Body of pancreas (tissue), 4 donors: ENCODE data around the gene MLKL. TPM values are rescaled to one million over a fixed set of nuclear protein-coding genes. Genes with fewer than 3 reads are reported as not detected.
A peak's percentile ranks its signal among the peaks of the same experiment; 100 is the strongest.

Experiments used
- ATAC-seq: fragments of 150-250 bp; one replicate; pipeline ENCODE4 v1.9.1; 2016
- DNase-seq, 4 donors: peaks; one replicate each; pipeline ENCODE4 v3.0.0-alpha.2; 2019
- H3K27ac ChIP-seq, 4 donors: fragments of 200-600 bp; sonication (generic); 1 replicate in 3 of 4; 2 replicates in 1 of 4; pipeline versions ENCODE4 v1.5.1 to v1.6.1; 2016 to 2019; ENCODE audit warnings: mild to moderate bottlenecking in 1 of 4, mixed read lengths in 1 of 4, moderate library complexity in 1 of 4
- H3K27me3 ChIP-seq, 2 donors: fragments of 200-600 bp; sonication (generic); one replicate each; pipeline ENCODE4 v1.6.0; 2016; ENCODE audit warnings: mild to moderate bottlenecking in 1 of 2
- H3K36me3 ChIP-seq, 2 donors: fragments of 200-600 bp; sonication (generic); replicated peaks in 1 of 2; 2 replicates each; pipeline ENCODE4 v1.5.1; 2016; ENCODE audit warnings: low read depth in 2 of 2; ENCODE audit not compliant: insufficient read depth in 1 of 2
- H3K4me1 ChIP-seq: fragments of 200-600 bp; sonication (generic); one replicate; pipeline ENCODE4 v1.6.0; 2016
- H3K4me3 ChIP-seq, 2 donors: fragments of 200-600 bp; sonication (generic); 1 replicate in 1 of 2; 2 replicates in 1 of 2; pipeline ENCODE4 v1.5.1; 2016 to 2019
- H3K9me3 ChIP-seq, 3 donors: fragments of 200-600 bp; sonication (generic); 1 replicate in 2 of 3; 2 replicates in 1 of 3; pipeline ENCODE4 v1.5.1; 2016
- CTCF ChIP-seq, 7 experiments: fragments of 450-650 bp in 4 of 7; fragments of 200-600 bp in 3 of 7; sonication (generic) in 3 of 7; IDR thresholded peaks; one replicate each; pipeline ENCODE4 v1.5.1; 2016 to 2019; ENCODE audit warnings: antibody characterized with exemption in 7 of 7
- POLR2A ChIP-seq, 3 donors: fragments of 450-650 bp; IDR thresholded peaks; one replicate each; pipeline ENCODE4 v1.6.1; 2016; ENCODE audit warnings: antibody characterized with exemption in 3 of 3, mild to moderate bottlenecking in 2 of 3
- WGBS, 2 donors: methylation state at CpG; one replicate each; pipeline ENCODE4 v1.1.5; 2017; 5-methylcytosine and 5-hydroxymethylcytosine counted together
- intact Hi-C: fragments of 100-400 bp; cut with DNase I; formaldehyde crosslinking; loops from one replicate; pipeline ENCODE4 v1.15.1; 2023
- total RNA-seq, 2 donors: library from RNA; depleted of rRNA; stranded (reverse); fragments of >200 nt; gene quantifications; one replicate each; pipeline ENCODE4 v1.1.0, GENCODE V29; 2016

MLKL gene
- total RNA-seq, 2 donors from 2014 or later, result 10.9 to 16.8 TPM

- no peaks in the 10 kb centered on the region for H3K27me3 ChIP-seq
- intact Hi-C loops, result no loop called here
- no peaks in the 10 kb centered on the region for H3K36me3 ChIP-seq
- TF ChIP-seq POLR2A (IDR thresholded peaks at IDR 0.05) (no peak), CTCF (IDR thresholded peaks at IDR 0.05) (no peak)
- DNase-seq, result no peak
- no peak for ATAC-seq
- no peak overlapping the region for H3K4me3 ChIP-seq
- H3K4me1 ChIP-seq, result peaks cover 26% of the 10 kb centered on the region
- H3K27ac ChIP-seq, result peak overlapping the region; percentile 79 to 93 (median 92)
- no peaks in the 10 kb centered on the region for H3K9me3 ChIP-seq
- 36 to 38% methylated on average over 5 to 8 of the region's 8 CpGs for WGBS, 2 donors
Observed at GRCh38 chr16:74743045-74743667, 42.5 kb upstream of the MLKL start.

GRCh38 chr16:74742051-74742481 is 41.4 kb upstream of the MLKL start:
- ATAC-seq (no peak), DNase-seq (peak in 1 of 4 donors; percentile 19)
- 53 to 63% methylated on average over 10 of the region's 10 CpGs for WGBS, 2 donors
- intact Hi-C loops, result no loop called here
- Histone ChIP-seq H3K4me1 (peaks cover 26% of the 10 kb centered on the region), H3K36me3 (no peaks in the 10 kb centered on the region), H3K27ac (peak overlapping the region in 3 of 4 donors; percentile 18 to 91 (median 41)), H3K9me3 (no peaks in the 10 kb centered on the region), H3K4me3 (no peak overlapping the region), H3K27me3 (no peaks in the 10 kb centered on the region)
- TF ChIP-seq CTCF (IDR thresholded peaks at IDR 0.05) (no peak), POLR2A (IDR thresholded peaks at IDR 0.05) (no peak)

- peak; percentile 75 for ATAC-seq
- 25 to 29% methylated on average over 13 of the region's 13 CpGs for WGBS, 2 donors
Observed at GRCh38 chr16:74740795-74741304, 40.2 kb upstream of the MLKL start.

GRCh38 chr16:74739275-74739674 is 38.6 kb upstream of the MLKL start:
- Histone ChIP-seq H3K4me3 (no peak overlapping the region), H3K4me1 (peaks cover 20% of the 10 kb centered on the region), H3K36me3 (no peaks in the 10 kb centered on the region), H3K27me3 (no peaks in the 10 kb centered on the region), H3K9me3 (no peaks in the 10 kb centered on the region), H3K27ac (no peak overlapping the region)
- intact Hi-C loops, result no loop called here
- 85 to 93% methylated on average over 3 to 6 of the region's 6 CpGs for WGBS, 2 donors
- ATAC-seq (no peak), DNase-seq (no peak)
- TF ChIP-seq POLR2A (IDR thresholded peaks at IDR 0.05) (no peak), CTCF (IDR thresholded peaks at IDR 0.05) (no peak)

More at GRCh38 chr16:74740795-74741304, 40.2 kb upstream of the MLKL start:
- Histone ChIP-seq H3K4me3 (no peak overlapping the region), H3K27ac (peak overlapping the region; percentile 57 to 83 (median 78)), H3K27me3 (no peaks in the 10 kb centered on the region), H3K36me3 (no peaks in the 10 kb centered on the region), H3K4me1 (peaks cover 26% of the 10 kb centered on the region), H3K9me3 (no peaks in the 10 kb centered on the region)
- TF ChIP-seq CTCF (IDR thresholded peaks at IDR 0.05), result no peak
- no peak for TF ChIP-seq POLR2A (IDR thresholded peaks at IDR 0.05)
- DNase-seq, result peak; percentile 87 to 96 (median 92)
- intact Hi-C loops, result no loop called here

GRCh38 chr16:74738816-74739215 is 38.2 kb upstream of the MLKL start:
- WGBS, 2 donors, result 93% methylated on average over 6 of the region's 11 CpGs
- intact Hi-C loops, result no loop called here
- H3K4me1 ChIP-seq, result peaks cover 17% of the 10 kb centered on the region
- ATAC-seq (no peak), DNase-seq (no peak)
- no peak overlapping the region for H3K4me3 ChIP-seq
- no peak overlapping the region for H3K27ac ChIP-seq
- H3K9me3 ChIP-seq, result no peaks in the 10 kb centered on the region
- no peaks in the 10 kb centered on the region for H3K27me3 ChIP-seq
- H3K36me3 ChIP-seq, result no peaks in the 10 kb centered on the region
- TF ChIP-seq CTCF (IDR thresholded peaks at IDR 0.05) (no peak), POLR2A (IDR thresholded peaks at IDR 0.05) (no peak)
